Superior temporal gyrus (tissue), 1 donor: ENCODE measurements around the gene ETDC.

ENCODE experiments used
- DNase-seq: peaks from one replicate; pipeline ENCODE4 v3.0.0-alpha.2; 2016; ENCODE audit errors: extremely low spot score

Gene ETDC

DNA sequence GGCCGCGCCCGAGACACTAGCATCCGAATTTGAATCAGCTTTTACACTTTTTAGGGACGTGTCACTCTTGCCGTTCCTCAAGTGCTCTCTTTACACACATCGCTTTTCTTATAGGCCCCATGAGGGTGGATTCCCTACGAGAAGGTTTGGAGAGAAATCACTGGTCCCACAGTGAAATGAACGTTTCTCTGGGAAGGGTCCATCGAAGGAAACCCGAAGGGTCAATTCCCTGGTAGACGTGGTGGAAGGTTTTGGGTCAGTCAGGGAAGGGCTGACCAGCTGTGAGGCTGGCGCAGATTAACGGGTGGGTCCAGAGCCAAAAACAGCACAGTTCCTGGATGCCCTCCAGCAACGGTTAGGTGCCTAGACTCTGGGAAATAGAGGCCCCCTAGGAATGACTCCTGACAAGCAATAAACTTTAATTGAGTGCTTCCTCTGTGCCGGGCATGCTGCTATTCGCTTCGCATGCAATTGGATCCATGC is 35.9 kb downstream of the ETDC start:
- DNase-seq = peak; percentile 10

DNA sequence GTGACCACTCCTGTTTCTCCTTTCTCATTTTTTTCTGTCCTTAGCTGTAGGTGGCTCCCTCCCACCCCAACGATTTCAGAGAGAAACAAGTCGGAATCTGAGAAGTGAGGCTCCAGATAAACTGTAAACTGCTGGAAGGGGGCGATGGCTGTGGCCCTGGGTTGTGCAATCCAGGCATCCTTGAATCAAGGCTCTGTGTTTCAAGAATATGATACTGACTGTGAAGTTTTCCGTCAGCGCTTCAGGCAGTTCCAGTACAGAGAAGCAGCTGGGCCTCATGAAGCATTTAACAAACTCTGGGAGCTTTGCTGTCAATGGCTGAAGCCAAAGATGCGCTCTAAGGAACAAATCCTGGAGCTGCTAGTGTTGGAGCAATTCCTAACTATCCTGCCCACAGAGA is 37.7 kb downstream of the ETDC start:
- no peak for DNase-seq

DNA sequence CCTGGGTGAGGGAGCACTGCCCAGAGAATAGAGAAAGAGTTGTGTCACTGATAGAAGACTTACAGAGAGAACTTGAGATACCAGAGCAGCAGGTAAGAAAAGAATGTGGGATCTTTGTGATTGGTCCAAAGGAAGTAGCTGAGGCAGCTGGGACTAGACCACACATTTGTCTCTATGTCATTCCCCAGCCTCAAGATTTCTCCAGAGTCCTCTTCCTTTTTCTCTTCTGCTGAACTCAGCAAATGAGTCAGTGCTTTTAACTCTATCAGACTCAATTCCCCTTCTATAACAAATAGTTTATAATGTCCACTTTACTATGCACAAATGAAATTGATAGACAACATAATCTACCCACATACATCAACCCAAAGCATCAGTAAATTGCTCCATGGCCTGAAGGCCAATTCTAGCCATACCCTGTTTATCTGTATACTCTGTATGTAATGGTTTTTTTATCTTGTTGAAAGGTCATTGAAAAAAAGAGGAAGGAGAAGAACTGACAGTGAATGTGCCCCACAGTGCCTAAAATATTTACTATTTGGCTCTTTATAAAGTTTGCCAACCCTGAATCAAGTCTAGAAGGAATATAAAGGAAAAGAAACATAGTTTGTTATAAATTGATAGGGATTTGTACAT is 38.2 kb downstream of the ETDC start:
- no peak for DNase-seq

DNA sequence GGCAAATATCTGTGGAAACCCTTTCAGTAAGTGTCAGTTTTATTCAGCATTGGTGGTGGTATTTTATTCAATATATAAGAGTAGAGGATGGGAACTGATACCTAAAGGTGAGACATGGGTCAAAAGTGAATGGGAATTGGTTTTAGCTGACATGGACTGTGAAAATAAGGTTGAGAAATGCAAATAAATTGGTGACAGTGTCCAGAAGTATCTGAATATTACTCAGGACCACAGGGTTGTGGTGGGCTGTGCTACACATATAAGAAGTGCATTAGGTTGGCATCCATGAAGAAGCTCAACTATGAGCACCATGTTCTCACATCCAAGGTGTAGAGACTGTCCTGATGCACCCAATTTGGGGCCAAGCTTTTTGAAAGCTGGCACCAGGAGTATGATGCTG is 45.0 kb downstream of the ETDC start:
- no peak for DNase-seq
